ENCODE results near the gene NNAT. TPM values are rescaled to one million over a fixed set of nuclear protein-coding genes. Genes with fewer than 3 reads are reported as not detected.
"Not testable (repeated sequence)": the region's sequence is repeated elsewhere in the genome, so short reads cannot be mapped to it uniquely, and the experiment has no call there.

The NNAT gene
- total RNA-seq, 1 donor from 2014 or later, result not detected

DNA sequence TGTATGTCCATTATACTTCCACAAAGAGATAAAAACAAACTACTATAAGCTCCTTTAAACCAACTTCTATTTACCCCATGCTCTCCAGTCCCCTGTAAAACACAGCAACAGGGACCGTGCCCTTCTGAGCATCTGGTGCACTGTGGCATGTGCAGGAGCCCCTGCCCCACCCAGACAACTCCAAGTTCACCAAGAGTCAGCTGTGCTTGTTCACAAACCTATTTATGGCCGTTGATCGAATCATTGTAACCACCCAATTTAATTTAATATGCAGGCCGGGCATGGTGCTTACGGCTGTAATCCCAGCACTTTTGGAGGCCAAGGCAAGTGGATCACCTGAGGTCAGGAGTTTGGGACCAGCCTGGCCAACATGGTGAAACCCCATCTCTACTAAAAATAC lies 20.3 kb downstream of the NNAT start:
- Histone ChIP-seq H3K27ac (no peak overlapping the region), H3K9me3 (no peaks in the 10 kb centered on the region), H3K36me3 (no peaks in the 10 kb centered on the region), H3K4me1 (no peaks in the 10 kb centered on the region), H3K27me3 (no peaks in the 10 kb centered on the region), H3K4me3 (no peak overlapping the region)
- peak in 1 of 2 donors; percentile 30 for DNase-seq (ENCODE audit: low spot score in 2 of 2)
- TF ChIP-seq, protein P1, sequence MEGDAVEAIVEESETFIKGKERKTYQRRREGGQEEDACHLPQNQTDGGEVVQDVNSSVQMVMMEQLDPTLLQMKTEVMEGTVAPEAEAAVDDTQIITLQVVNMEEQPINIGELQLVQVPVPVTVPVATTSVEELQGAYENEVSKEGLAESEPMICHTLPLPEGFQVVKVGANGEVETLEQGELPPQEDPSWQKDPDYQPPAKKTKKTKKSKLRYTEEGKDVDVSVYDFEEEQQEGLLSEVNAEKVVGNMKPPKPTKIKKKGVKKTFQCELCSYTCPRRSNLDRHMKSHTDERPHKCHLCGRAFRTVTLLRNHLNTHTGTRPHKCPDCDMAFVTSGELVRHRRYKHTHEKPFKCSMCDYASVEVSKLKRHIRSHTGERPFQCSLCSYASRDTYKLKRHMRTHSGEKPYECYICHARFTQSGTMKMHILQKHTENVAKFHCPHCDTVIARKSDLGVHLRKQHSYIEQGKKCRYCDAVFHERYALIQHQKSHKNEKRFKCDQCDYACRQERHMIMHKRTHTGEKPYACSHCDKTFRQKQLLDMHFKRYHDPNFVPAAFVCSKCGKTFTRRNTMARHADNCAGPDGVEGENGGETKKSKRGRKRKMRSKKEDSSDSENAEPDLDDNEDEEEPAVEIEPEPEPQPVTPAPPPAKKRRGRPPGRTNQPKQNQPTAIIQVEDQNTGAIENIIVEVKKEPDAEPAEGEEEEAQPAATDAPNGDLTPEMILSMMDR (IDR thresholded peaks at IDR 0.05), result no peak
- intact Hi-C loops (cut with DNase I), result no loop called here

DNA sequence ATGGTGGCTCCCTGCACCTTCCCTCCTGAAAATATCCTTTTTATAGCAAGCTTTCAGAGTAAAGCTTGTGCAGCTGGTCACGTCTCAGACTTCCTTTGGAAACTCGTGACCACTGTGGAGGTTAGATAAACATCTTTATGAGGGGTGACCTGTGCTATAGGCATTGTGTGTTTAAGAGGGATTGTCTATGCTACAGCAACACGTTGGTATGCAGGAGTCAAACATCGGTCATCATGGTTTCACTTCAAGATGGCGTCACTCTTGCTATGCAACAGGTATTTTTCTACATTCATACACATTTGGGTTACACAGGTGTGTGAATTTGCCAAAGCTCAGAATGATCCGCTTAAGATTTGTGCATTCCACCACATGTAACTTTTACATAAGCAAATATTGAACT lies 21.2 kb downstream of the NNAT start:
- no peaks in the 10 kb centered on the region for H3K36me3 ChIP-seq
- TF ChIP-seq, protein P1 (IDR thresholded peaks at IDR 0.05), result no peak
- DNase-seq (ENCODE audit: low spot score in 2 of 2), result no peak
- H3K4me3 ChIP-seq, result no peak overlapping the region
- H3K27me3 ChIP-seq, result no peaks in the 10 kb centered on the region
- no peak overlapping the region for H3K27ac ChIP-seq
- no peaks in the 10 kb centered on the region for H3K9me3 ChIP-seq
- no peaks in the 10 kb centered on the region for H3K4me1 ChIP-seq
- intact Hi-C loops (cut with DNase I), result no loop called here

DNA sequence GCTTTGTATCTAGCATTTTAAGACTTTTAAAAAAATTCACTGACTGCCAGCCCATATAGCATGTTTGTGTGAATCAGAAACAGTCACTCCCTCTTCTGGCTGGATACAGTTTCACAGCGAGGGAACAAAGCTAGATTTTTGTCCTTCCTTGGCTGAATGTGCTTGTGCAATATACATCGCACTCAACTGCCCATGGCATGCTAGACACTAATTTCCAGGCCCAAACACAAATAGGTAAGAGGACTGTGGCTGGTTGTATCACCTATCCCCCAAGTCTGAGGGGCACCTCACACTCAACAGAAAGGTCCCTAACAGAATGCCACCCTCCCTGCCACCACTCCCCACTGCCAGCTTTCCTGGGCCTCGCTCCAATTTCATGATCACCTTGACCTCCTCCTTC lies 22.8 kb downstream of the NNAT start:
- no peaks in the 10 kb centered on the region for H3K9me3 ChIP-seq
- DNase-seq (ENCODE audit: low spot score in 2 of 2), result peak in 1 of 2 donors; percentile 48
- H3K4me1 ChIP-seq, result no peaks in the 10 kb centered on the region
- intact Hi-C loops (cut with DNase I), result no loop called here
- no peaks in the 10 kb centered on the region for H3K36me3 ChIP-seq
- H3K27ac ChIP-seq, result no peak overlapping the region
- no peak overlapping the region for H3K4me3 ChIP-seq
- TF ChIP-seq, protein P1 (IDR thresholded peaks at IDR 0.05), result no peak
- H3K27me3 ChIP-seq, result no peaks in the 10 kb centered on the region

DNA sequence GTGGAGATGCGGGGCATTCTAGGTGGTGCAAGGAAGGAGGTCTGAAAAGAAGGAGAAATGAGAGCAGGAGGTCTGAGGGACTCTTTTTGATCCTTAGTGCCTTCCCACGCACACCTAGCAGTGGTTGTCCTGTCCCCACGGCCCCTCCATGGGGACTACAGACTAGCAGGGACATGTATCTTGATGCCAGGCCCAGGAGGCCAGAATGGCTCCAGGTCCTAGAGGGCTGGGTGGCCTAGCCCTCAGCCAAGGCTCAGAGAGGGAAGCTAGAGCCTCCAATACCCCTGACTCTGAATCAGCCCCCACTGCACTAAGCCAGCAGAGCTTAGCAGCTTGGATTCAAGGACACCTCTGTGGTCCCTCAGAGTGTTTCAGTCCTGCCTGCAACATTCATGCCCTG lies 23.3 kb downstream of the NNAT start:
- H3K27ac ChIP-seq, result no peak overlapping the region
- peak in 1 of 2 donors; percentile 28 for DNase-seq (ENCODE audit: low spot score in 2 of 2)
- TF ChIP-seq, protein P1 (IDR thresholded peaks at IDR 0.05), result no peak
- intact Hi-C loops (cut with DNase I), result no loop called here
- no peaks in the 10 kb centered on the region for H3K27me3 ChIP-seq
- no peaks in the 10 kb centered on the region for H3K36me3 ChIP-seq
- no peaks in the 10 kb centered on the region for H3K4me1 ChIP-seq
- H3K9me3 ChIP-seq, result no peaks in the 10 kb centered on the region
- H3K4me3 ChIP-seq, result no peak overlapping the region

DNA sequence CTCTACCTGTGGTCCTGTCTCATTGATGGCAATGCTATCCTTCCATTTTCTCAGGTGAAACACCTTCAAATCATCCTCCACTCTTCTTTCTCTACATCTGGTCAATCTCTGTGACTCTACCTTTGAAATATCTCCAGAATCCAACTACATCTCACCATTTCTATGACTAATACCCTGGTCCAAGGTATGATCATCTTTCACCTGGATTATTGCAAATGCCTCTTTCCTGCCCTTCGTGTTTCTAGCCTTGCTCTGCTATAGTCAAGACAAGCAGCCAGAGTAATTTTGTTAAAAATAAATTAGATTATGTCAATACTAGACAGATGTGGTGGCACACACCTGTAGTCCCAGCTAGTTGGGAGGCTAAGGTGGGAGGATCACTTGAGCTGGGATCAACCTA lies 24.5 kb downstream of the NNAT start:
- Histone ChIP-seq H3K4me3 (no peak overlapping the region), H3K9me3 (no peaks in the 10 kb centered on the region), H3K36me3 (no peaks in the 10 kb centered on the region), H3K27me3 (no peaks in the 10 kb centered on the region), H3K4me1 (no peaks in the 10 kb centered on the region), H3K27ac (no peak overlapping the region)
- no peak for DNase-seq (ENCODE audit: low spot score in 2 of 2)
- TF ChIP-seq, protein P1 (IDR thresholded peaks at IDR 0.05), result no peak
- intact Hi-C loops (cut with DNase I), result no loop called here

DNA sequence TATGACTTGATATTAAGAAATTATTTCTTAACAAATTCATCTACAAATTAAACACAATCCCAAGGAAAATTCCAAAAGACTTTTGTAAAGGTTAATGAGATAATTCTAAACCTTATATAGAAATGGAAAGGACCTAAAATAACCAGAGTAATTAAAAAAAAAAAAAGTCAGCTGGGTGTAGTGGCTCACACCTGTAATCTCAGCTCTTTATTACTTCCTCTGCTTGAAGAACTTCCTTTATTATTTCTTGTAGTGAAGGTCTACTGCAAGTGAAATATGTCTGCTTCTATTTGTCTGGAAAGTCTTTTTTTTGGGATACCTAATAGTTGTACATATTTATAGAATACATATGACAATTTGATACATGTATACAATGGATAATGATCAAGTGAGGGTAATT lies 26.9 kb downstream of the NNAT start:
- Histone ChIP-seq H3K9me3 (no peaks in the 10 kb centered on the region), H3K27ac (no peak overlapping the region), H3K36me3 (no peaks in the 10 kb centered on the region), H3K27me3 (no peaks in the 10 kb centered on the region), H3K4me3 (no peak overlapping the region), H3K4me1 (no peaks in the 10 kb centered on the region)
- intact Hi-C loops (cut with DNase I), result no loop called here
- TF ChIP-seq, protein P1 (IDR thresholded peaks at IDR 0.05), result no peak
- DNase-seq (ENCODE audit: low spot score in 2 of 2), result no peak

DNA sequence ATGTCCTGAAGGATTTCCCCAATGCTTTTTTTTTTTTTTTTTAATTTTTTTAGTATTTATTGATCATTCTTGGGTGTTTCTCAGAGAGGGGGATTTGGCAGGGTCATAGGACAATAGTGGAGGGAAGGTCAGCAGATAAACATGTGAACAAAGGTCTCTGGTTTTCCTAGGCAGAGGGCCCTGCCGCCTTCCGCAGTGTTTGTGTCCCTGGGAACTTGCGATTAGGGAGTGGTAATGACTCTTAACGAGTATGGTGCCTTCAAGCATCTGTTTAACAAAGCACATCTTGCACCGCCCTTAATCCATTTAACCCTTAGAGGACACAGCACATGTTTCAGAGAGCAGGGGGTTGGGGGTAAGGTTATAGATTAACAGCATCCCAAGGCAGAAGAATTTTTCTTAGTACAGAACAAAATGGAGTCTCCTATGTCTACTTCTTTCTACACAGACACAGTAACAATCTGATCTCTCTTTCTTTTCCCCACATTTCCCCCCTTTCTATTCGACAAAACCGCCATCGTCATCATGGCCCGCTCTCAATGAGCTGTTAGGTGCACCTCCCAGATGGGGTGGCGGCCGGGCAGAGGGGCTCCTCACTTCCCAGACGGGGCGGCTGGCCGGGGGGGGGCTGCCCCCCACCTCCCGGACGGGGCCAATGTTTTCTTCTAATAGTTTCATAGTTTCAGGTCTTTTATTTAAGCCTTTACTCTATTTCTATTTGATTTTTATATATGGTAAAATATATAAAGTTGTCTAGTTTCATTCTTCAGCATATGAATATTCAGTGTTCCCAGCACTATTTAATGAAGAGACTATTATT lies 29.3 kb downstream of the NNAT start:
- H3K9me3 ChIP-seq; H3K27me3 ChIP-seq; H3K4me3 ChIP-seq; H3K4me1 ChIP-seq; H3K36me3 ChIP-seq; intact Hi-C loops (cut with DNase I); DNase-seq (ENCODE audit: low spot score in 2 of 2); H3K27ac ChIP-seq: not testable (repeated sequence)

DNA sequence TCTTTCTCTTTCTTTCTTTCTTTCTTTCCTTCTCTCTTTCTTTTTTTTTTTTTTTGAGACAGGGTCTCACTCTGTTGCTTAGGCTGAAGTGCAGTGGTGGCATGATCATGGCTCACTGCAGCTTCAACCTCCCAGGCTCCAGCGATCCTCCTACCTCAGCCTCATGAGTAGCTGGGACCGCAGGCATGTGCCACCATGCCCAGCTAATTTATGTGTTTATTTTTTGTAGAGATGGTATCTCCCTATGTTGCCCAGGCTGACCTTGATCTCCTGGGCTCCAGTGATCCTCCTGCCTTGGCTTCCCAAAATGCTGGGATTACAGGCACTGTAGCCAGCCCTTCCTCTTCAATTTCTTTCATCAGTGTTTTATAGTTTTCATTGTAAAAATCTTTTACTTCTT lies 30.6 kb downstream of the NNAT start:
- intact Hi-C loops (cut with DNase I); H3K36me3 ChIP-seq; H3K27me3 ChIP-seq; H3K4me1 ChIP-seq; DNase-seq (ENCODE audit: low spot score in 2 of 2); H3K4me3 ChIP-seq; H3K9me3 ChIP-seq; H3K27ac ChIP-seq: not testable (repeated sequence)
